CD4-positive, alpha-beta T cell treated with Interleukin-1 beta for 1 hour (primary cell): ENCODE measurements around the gene PLCB4.

Source experiments
- DNase-seq, 2 donors: peaks; one replicate each; pipeline ENCODE4 v3.0.0-alpha.2; 2020 to 2022

The PLCB4 gene

DNA sequence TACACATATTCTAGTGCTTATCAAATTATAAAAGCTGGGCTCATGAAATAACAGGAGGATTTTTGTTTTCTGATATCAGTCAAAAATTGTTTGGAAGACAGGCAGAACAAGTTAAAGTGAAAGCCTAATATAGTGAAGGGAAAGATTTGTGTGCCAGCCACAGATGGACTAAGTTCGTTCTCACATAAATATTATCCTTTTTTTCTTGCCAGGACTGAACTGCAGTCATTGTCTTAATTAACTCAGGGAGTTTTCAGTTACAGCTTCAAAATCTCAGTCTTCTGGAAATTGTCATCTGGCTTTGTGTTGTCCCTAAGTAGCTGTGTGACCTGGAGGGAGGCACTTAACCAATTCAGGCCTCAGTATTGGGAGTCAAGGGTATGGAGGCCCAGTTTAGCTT is 40.7 kb downstream of the PLCB4 start:
- no peak for DNase-seq

- DNase-seq = no peak
Observed at GRCh38 chr20:9110365-9110764, 41.5 kb downstream of the PLCB4 start.

DNA sequence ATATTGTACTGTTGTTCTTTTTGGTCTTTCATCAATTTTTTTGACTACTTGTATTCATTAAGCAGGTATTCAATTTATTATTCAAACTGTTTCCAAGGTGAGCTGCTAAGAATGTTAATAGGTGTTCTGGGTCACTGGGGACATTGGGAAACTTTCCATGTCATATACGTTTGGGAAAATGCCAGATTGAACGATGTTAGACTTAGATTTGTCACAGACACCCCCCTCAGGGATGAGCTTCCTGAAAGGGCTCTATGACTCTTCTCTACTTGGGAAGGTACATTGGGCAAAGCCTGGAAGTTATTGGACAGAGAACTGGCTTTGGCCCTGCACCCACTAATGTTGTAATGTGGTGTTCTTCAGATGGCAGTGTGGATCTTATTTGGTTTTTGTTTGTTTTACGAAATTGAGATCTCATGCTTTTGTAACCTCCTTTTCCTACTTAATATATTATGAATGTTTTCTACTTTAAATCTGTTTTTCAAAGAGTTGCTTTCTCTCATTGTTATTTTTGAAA is 42.1 kb downstream of the PLCB4 start:
- DNase-seq = no peak

DNA sequence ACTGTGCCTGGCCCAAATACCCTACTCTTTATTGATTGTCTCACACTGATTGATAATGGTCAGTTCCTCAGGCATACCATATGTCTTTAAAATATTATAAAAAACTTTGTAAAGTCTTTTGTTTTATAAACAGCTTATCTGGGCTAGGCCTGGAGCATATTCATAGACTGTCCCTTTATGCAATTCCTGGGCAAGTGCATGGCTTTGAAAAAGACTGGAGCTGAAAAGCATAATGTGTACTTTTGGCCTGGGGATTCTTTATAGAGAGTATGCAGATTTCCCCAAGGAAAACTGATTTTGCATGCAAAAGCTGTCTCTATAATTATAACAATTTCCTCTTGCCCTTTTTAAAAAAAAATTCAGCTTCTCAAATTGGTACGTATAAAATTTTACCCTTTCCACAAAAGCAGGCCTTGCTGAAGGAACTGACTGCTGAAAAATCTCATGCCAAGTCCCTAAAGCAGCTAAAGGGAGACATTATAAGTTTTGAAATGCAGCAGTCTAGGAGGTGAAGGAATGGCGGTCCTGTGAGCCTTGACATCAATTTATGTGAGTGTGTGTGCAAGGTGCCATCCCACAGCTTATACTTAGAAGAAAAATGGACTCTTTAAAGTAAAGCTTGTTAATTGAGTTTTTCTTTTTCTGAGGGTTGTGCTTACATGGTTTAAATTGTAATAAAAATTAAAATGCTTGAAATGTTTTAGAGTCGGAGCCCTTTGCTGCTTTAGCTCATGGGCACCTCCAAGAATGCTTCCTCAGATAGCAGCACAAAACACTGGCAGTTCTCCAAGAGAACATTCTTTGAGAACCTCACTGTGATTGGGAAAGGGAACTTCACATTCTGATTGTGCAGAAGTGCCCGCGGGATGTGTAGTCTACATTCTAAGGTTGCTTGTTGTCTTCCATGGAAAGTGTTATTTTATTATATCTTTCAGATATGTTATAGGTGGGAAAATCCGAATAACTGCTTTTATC is 43.9 kb downstream of the PLCB4 start:
- DNase-seq = no peak

- no peak for DNase-seq
Observed at GRCh38 chr20:9114709-9115108, 45.8 kb downstream of the PLCB4 start.

DNA sequence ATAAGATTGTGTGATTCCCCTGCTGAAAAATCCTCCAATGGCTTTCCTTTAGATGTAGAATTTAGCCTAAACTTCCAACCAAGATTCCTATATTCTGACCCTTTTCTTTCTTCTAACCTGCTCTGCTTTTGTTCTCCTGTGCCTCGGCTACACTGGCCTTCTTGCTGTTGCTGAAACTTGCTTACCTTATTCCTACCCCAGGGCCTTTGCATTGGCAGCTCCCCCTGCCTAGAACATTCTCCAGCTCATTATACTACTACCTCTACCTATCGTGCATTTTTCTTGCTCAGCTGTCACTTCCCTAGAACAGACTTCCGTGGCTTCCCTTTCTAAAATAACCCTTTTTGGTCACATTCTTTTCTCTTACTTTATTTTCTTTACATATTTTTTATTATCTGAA is 48.7 kb downstream of the PLCB4 start:
- no peak for DNase-seq

DNA sequence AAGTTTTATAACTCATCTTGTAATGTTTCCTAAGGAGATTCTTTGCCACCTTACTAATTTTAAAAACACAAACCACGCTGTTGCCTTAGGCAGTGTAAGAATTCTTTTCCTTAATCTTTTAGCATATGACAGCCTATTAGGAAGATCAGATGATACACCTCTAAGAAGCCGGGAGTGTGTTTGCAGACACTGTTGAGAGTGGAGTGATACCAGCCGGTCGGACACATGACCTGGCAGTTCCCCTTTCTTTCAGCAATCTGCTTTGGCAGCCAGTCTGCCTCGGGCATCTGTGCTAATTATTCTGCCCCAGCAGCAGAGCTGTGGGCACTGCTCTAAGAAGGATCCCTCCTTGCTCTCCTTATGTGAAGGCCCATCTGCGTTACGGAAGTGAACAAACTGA is 50.9 kb downstream of the PLCB4 start:
- DNase-seq = no peak

DNA sequence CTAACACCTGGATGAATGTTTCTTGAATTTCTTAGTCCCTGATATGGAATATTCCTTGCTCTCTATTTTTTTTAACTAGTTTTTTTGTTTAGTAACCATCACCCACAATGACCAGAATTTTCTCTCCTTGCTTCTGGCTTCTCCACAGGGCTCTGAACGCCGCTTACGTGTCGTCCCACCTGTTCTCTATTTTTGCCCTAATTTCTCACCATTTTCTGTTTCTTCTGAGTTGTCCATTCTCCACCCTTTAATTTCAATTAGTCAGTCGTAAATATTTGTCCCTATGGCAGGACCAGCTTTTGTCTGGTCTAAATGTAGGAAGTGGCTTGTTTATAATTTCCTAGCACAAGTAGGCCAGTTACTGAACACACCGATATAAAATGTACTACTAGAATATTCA is 52.3 kb downstream of the PLCB4 start:
- no peak for DNase-seq

GRCh38 chr20:9122571-9122970 is 53.7 kb downstream of the PLCB4 start:
- no peak for DNase-seq

- no peak for DNase-seq
Observed at GRCh38 chr20:9126527-9126926, 57.6 kb downstream of the PLCB4 start.

DNA sequence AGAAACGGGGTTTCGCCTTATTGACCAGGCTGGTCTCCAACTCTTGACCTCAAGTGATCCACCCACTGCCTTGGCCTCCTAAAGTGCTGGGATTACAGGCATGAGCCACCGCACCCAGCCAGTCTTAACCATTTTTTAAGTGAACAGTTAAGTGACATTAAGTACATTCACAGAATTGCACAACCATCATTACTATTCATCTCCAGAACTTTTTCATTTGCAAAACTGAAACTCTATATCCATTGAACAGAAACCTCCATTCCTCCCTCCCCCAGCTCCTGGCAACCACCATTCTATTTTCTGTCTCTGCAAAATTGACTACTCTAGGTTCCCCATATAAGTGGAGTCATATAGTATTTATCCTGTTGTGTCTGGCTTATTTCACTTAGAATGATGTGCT is 59.7 kb downstream of the PLCB4 start:
- no peak for DNase-seq

DNA sequence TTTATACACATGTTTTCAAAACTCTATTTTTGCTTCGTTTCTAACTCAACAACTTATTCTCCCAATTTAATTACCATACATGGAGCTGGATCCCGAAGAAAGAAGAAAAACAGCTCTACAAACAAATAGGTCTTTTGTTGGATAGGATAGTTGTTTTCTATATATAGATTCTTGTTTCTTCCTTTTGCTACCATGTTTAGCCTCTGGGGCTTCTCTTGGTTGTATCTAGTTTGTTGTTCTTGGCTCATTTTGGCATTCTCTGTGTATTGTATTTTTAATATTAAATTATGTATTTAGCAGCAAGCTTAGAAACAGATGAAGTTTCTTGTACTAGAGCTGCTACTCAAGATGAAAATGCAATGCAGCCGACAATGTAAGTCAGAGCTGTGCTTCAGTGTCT is 60.9 kb downstream of the PLCB4 start:
- no peak for DNase-seq

GRCh38 chr20:9130521-9130920 is 61.6 kb downstream of the PLCB4 start:
- DNase-seq = no peak

- no peak for DNase-seq
Observed at GRCh38 chr20:9131841-9132240, 63.0 kb downstream of the PLCB4 start.

GRCh38 chr20:9134346-9134745 is 65.5 kb downstream of the PLCB4 start:
- DNase-seq = no peak

DNA sequence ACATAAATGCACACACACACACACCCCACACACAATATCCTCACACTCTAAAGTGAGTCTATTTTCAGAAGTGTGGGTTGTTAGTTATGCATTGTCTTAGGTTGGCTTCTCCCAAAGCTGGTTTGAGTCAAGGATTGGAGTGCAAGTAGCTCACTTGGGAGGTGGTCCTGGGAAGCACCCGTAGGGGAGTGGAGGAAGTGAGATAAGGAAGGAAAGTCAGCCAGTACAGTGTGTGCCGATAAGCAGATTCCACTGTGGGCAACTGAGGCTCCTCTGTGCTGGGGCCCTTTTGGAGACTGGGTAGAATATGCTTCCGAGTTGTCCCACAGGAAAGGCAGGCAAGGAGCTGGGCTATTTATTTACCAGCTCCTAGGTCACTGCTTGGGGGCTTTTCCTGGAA is 67.2 kb downstream of the PLCB4 start:
- DNase-seq = no peak

GRCh38 chr20:9137001-9137400 is 68.1 kb downstream of the PLCB4 start:
- no peak for DNase-seq

DNA sequence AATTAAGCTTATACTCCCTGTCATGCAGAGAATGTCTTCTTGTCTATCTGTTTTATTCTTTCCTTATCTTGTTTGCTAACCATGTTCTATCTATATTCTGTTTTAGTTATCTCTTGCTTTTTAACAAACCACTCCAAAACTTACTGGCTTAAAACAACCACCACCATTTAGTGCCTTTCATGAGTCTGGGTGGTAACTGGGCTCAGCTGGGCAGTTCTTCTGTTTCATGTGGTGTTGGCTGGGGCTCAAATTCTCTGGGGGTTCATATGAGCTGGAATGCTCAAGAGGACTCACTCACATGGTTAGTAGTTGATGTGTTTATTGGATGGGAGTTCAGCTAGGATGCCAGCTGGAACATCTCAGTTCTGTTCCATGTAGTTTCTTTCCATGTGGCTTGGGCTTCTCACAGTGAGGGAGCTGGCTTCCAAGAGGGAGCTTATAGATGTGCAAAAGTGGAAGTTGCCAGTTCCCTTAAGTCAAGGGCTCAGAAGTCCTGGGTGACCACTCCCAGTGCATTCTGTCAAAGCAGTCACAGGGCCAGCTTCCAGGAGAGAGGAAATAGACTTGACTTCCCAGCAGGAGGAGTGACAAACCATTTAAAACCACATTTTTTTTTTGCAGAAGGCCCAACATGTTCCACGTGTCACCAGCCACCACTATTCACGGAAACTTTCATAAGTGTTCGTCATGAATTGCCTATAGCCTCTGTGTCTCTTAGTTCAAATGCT is 70.4 kb downstream of the PLCB4 start:
- DNase-seq = no peak

DNA sequence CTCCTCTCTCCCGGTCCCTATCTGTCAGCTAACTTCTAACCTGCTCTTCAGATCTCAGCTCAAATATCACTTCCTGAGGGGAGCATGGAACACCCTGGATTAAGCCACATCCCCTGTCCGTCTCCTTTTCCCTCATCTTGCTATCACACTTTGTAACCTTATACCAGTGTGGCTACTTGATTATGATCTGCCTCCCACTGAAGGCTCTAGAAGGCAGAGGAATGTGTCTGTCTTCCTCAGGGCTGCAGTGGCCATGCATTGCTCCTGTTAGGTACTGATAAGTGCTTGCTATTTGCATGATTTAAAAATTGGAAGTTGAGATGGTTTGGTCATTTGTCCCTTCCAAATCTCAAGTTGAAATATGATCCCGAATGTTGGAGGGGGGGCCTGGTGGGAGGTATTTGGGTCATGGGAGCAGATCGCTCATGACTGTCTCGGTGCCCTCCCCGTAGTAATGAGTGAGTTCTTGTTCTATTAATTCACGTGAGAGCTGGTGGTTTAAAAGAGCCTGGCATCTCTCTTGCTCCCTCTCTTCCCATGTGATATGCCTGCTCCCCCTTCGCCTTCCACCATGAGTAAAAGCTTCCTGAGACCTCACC is 71.4 kb downstream of the PLCB4 start:
- DNase-seq = no peak

DNA sequence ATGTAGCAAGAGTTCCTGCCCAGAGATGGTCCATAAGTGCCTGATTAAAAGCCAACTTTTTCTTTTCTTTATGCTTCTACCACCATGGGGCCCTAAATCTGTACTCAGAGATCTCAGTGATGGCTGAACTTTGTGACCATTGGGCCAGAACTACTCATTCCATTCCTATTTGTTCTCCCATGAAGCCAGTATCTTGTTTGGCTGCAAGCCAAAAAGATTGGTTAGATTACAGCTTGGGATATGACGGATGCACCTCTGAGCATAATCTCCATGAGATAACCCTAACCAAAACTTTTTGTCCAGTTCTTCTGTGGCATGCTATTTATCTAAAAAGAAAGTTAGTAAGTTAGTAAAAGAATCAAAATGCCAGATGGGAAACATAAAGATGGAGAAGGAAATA is 72.2 kb downstream of the PLCB4 start:
- no peak for DNase-seq

DNA sequence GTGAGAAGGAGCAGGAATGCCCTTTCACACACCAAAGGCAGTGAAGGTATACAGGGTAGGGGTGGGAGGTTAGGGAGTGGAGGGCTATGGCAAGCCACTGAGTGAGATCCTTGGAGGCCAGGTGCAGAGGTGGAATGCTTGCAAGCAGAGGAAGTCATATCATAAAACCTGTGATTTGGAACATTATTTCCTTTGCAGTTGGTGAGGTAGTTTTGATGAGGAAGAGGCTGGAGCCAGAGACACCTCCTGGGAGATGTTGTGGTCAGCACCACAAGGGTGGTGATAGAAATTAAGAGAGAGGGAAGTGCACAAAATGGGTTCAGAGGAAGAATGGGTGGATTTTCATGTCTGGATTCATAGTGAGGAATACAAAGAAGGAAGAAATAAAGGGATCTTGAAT is 73.0 kb downstream of the PLCB4 start:
- no peak for DNase-seq

DNA sequence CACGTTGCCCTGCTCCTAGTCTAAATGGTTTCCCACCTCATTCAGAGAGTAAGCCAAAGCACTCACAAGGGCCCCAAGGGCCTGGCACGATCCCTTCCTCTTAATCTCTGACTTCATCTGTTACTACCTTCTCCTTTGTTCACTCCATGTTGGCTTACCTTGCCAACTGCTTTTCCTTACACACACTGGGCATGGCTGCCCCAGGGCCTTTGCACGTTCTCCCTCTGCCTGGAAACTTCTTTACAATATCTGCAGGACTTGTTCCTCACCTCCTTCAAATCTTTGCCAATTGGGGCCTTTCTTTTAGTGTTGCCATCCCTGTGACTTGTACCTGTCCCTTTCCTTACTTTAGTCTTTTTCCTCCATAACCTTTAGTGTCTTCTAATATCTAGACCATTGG is 73.9 kb downstream of the PLCB4 start:
- DNase-seq = no peak

GRCh38 chr20:9143926-9144325 is 75.0 kb downstream of the PLCB4 start:
- no peak for DNase-seq

GRCh38 chr20:9144643-9145042 is 75.8 kb downstream of the PLCB4 start:
- no peak for DNase-seq
